Urothelium cell line (cell line): Measurements from ENCODE around the gene ZDHHC14.

Source experiments
- DNase-seq: peaks from one replicate; pipeline ENCODE4 v3.0.0; 2011; ENCODE audit warnings: low spot score, mixed read lengths
- FAIRE-seq: peaks from 2 replicates; lab custom pipeline; 2011; peaks lifted over from hg19 to GRCh38; lab: Jason Lieb, UNC

The ZDHHC14 gene

GRCh38 chr6:157542414-157543160, 161.6 kb downstream of the ZDHHC14 start:
- no peak for DNase-seq
- FAIRE-seq: no peak

DNA sequence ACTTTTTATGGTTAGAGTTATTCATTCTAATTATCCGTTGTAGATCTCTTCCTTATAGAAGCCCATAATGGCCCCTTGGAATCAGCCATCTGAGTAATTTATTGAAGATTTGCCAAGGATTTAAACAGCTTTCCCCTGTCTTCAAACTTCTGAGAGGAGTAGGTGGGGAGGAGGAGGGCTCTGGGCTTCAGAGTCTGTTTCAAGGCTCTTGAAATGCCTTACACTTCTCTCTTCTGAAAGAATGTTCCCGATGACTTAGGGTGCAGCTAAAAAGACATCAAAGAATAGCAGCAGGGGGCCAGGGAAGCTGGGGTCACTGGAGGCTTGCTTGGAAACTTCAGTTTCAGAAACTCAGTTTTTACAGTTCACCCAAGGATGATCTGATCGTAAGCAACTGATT, 165.3 kb downstream of the ZDHHC14 start:
- no peak for DNase-seq
- no peak for FAIRE-seq

- DNase-seq (no peak), FAIRE-seq (no peak)
Measured at GRCh38 chr6:157547112-157547511, 166.1 kb downstream of the ZDHHC14 start.

DNA sequence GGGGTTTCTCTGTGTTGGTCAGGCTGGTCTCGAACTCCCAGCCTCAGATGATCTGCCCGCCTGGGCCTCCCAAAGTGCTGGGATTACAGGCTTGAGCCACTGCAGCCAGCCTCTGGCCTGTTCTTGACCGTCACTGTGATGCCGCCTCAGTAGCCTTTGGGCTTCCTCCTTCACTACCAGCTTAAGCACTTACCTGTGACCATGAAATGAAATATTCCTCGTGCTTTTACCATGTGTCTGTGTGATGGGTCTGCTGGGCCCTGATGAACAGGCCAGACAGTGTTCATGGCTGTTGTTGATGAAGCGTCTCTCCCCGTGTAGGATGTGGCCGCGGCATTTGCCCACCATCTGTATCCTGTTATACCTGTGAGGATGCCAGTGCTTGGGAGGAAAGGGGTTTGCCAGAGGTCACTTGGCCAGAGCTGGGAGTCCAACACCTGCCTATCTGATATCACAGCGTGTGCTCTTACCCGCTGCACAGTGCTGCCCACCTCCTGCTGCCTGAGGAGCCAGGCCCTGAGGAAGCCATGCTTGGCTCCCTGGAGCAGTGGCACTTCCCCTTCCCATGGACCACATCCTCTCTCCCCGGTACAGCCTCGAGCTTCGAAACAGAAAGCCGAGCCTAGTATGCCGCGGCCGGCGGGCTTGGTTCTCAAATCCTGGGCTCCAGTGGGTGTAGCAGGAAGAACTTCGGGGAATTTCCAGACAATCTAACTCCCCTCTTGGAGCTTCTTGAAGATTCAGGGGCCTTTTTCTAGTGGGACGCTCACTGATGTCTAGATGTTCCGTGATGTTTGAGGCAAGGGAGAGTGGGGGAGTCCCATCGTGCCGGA, 167.9 kb downstream of the ZDHHC14 start:
- FAIRE-seq: no peak

DNA sequence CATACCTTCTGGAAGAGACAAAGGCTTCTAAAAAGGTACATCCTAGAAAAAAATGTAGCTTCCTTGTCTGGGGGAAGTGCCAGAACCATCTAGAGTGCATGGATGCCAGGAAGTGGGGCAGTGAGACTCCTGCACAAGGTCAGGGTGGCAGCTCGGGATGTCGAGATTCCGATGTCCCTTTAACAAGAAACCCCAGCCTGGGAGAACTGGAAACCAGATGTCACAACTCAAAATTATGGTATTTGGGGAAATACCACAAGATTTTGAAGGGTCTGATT, 168.4 kb downstream of the ZDHHC14 start:
- FAIRE-seq: no peak

More for the DNA sequence above, 167.9 kb downstream of the ZDHHC14 start:
- no peak for DNase-seq

DNA sequence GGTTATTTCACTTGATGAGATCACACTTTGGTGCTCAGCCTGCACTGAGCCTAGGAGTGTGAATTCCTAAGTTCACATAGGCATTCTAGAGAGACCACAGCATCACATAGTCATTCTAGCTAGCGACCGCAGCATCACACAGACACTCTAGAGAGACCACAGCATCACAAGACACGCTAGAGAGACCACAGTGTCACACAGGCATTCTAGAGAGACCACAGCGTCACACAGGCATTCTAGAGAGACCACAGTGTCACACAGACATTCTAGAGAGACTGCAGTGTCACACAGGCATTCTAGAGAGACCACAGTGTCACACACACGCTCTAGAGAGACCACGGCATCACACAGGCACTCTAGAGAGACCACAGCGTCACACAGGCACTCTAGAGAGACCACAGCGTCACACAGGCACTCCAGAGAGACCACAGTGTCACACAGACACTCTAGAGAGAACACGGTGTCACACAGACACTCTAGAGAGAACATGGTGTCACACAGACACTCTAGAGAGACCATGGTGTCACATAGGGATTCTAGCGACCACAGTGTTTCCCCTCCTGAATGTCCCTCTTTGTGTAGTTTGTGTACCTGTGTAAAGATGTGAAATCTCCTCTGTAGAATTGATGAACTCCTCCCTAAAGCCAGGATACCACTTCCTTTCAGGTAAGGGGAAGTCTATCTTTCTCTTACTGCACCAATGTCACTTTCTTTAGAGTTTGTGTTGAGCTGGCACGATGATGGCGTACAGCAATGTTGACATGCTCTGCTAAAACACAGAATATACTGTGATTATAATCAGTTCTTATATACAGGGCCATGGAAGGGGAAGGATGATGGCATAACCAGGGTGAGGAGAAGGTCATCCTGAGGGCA, 169.4 kb downstream of the ZDHHC14 start:
- FAIRE-seq: no peak
- DNase-seq: no peak

More for the DNA sequence above, 168.4 kb downstream of the ZDHHC14 start:
- no peak for DNase-seq

- DNase-seq (no peak), FAIRE-seq (no peak)
Measured at GRCh38 chr6:157551041-157551832, 170.2 kb downstream of the ZDHHC14 start.

DNA sequence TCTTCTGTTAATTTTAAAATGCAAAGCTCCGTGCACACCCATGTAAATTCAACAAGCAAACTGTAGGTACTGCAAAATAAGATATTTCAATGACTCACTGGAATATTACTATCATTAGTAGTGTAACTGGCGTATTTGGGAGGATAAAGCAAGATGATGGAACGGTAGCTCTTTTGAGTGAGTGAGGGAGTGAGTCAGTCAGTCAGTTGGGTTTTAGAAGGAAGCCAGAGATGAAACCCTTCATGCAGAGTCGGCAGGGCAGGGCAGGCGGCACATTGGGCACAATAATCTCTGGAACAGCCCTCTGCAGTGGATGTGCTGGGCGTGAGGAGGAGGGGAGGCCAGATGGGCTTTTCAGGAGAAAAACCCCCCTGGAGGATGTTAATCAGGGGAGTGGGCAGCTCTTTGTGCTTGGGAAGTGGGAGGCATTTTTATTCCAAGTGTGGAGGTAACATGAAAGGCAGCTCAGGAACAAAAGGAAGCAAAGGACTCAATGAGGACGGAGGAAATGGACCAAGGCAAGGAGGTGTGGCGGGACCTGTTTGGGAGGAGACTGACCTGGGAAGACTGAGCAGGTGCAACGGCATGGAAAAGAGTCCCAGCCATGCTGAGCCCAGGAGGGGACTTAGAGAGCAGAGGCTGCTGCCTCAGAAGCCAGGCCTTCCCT, 171.2 kb downstream of the ZDHHC14 start:
- no peak for DNase-seq
- no peak for FAIRE-seq

- DNase-seq: no peak
- no peak for FAIRE-seq
Measured at GRCh38 chr6:157552820-157553485, 172.0 kb downstream of the ZDHHC14 start.

DNA sequence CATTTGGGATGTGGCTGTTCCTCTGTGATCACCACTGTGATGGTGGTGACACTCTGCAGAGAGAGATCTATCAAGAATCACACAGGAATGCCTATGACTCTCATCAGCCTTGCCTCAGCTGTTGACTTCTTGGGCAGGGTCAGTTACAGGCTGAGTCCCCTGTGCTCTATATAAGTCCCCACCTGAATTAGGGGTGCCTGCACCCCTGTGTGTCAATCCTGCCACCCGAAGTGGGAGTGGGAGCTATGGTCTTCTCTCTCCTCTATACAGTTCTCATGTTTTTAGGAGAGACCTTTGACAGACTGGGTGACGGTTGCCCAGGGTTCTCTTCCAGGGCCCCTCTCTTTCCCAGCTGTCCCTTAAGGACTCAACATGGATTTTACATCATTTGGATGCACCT, 173.8 kb downstream of the ZDHHC14 start:
- DNase-seq (no peak), FAIRE-seq (no peak)

- DNase-seq (no peak), FAIRE-seq (no peak)
Measured at GRCh38 chr6:157555455-157556143, 174.6 kb downstream of the ZDHHC14 start.

DNA sequence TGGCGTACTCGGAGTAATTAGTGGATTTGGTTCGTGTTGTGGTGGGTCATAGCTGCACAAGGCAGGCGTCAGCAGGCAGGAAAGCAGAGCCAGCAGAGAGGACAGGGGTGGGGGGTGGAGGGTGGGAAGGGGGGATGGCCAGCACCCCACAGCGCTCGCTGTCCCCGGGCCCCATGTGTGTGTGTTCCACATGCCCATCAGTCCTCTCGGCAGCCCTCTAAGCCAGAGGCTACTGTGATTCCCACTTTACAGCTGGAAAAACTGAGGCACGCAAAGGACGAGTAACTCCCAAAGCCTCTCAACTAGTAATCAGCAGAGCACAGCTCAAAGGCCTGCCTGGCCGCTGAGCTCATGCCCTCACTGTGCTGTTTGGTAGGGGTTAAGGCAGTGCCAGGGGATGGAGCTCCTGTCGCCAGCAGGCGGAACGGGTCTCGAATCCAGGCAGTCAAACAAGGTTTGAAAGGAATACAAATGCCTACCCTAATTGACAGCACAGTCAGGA, 175.2 kb downstream of the ZDHHC14 start:
- DNase-seq (no peak), FAIRE-seq (no peak)

DNA sequence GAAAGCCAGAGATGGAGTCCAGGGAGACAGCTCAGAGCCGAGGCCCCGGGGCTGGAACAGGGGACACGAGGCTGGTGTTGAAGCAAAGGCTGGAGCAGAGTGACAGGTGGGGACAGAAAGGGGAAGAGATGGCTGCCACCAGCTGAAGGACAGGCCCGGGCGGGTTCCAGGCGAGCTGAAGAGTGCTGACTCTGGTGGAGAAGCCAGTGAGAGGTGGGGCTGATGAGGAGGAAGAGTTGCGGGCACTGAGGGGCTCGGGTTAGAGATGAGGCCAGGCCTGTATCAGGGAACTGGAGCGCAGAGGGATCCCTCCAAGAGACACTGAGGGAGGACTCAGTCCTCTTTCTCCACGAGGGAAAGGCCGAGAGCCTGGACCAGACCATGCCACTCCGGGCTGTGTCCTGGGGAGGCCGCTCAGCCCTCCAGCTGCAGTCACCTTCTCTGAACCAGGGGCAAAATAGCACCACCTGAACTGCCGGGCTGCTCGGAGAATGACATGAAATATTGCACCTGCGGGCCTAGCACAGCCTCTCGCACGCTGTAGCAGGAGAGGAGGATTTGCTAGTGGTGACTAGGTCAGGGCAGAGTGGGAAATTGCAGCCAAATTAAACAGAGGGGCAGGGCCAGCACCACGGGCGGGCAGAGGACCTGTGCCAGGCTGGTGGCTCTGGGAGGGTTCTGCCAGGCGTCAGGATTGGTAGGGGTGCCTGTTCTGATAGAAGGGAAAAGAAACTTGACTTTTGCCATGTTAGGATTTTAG, 175.9 kb downstream of the ZDHHC14 start:
- no peak for FAIRE-seq
- no peak for DNase-seq

DNA sequence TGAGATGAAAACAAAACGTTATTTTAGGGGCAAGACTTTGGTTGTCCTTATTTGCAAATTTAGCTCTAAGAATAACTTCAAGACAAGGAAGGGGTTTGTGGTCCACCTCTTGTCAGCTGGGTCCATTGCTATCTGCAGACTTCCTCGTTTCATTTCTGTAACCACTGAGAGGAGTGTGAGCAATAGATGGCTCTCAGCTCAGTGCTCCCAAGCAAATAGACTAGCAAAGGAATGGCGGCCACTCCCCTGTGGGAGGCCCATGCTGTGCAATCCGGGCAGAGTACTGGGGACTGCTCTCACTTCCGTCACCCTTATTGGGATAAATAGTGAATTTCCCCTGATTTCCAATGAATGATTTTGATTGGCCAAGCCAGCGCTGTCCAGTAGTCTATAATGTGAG, 176.6 kb downstream of the ZDHHC14 start:
- no peak for FAIRE-seq
- no peak for DNase-seq

- DNase-seq: no peak
- FAIRE-seq: no peak
Measured at GRCh38 chr6:157558049-157558448, 177.1 kb downstream of the ZDHHC14 start.

DNA sequence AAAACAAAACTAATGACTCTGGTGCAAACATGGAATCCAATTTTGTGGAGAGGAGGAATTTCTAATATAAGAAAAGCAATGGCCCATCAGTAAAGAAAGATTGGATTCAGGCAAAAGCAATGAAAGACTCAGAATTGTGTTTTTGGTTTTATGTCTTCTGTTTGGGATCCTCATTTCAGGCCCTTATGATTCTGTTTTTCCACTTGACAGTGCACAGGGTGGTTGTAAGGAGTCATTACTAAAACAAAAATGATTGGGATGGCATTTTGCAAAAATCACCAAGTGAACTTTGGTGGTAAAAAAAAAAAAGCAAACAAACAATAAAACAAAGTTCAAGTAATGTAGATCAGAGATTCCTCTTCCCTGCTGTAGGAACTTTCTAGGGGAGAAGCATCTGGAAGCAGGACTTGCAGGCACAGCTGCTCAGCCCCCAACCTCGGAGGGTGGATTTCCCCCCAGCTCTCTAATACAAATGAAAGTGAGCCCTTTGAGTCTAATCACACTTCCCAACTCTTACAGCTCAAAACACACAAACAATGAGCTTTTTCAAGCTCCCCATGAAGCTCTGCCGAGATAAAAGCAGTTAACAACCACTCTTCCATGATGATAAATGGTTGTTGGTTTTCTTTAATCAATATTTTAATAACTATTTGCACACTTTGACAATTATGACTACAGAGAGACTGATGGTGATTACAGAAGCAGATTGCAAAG, 177.7 kb downstream of the ZDHHC14 start:
- DNase-seq (no peak), FAIRE-seq (no peak)

DNA sequence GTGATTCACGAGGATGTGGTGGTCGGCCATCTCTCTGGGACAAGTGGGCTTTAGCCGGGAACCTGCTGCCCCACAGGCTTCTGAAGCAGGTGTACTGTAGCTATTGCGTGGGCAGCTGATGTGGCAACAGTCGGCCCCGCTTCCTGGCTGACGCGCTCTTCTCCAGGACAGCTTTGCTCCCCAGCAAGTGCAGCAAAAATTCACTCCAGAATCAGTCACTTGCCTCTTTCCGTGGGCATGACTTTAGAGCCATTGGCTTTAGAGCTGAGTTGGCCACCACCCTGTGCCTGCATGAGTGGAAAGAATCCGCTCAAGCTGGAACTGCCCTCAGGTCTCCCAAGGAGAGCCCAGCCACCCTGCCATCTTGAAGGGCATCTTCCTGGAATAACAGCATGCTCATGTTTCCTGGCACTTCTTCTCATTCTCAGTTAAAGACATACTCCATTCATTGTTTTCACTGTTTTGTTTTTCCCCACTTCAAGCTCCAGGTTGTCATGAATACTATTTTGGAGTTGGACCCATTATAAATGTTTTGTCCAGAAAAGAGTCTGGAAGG, 178.3 kb downstream of the ZDHHC14 start:
- DNase-seq (no peak), FAIRE-seq (peak; percentile 46)
